GM21737 (cell line): ENCODE data around the gene OR5A2.
"Not testable (repeated sequence)": the region's sequence is repeated elsewhere in the genome, so short reads cannot be mapped to it uniquely, and the experiment has no call there.

Experiments used
- ATAC-seq: cut with Tn5 transposase; IDR thresholded peaks from one replicate; pipeline ENCODE4 v1.9.1; 2021; ENCODE audit warnings: mild to moderate bottlenecking, moderate library complexity; ENCODE audit not compliant: unreplicated experiment

OR5A2 gene, protein sequence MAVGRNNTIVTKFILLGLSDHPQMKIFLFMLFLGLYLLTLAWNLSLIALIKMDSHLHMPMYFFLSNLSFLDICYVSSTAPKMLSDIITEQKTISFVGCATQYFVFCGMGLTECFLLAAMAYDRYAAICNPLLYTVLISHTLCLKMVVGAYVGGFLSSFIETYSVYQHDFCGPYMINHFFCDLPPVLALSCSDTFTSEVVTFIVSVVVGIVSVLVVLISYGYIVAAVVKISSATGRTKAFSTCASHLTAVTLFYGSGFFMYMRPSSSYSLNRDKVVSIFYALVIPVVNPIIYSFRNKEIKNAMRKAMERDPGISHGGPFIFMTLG

DNA sequence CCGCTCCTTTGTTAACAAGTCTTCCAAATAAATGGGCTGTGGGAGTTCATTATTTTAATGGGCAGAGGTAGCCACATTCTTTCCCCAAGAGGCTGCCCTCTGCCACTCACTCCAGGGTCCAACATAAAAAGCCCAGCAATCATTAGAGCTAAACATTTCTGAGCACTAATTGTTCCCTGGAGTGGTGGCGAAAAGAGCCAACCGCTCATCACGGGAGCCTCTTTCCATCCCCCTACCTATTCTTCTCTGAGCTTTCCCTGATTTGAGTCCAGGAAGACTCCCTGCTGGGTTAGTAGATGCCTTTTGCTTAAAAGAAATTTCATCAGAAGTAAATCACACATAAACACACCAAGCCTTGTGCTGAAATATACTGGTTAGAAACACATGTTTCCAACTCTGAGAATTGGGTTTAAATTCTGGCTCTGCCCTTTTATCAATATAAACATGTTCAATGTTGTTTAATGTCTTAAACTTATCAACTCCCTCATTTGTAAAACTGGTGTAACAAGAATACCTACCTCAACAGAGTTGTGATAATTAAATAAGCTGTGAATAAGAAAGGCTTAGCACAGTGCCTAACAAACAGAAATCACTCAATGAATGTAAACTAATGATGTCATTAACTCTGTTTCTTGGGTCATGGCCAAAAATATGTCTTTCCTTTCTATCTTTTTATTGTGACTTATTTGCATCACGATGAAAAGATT lies at the start of gene OR5A2:
Gene OR5A2 (minus strand): TSS at position 53 of the 707 bp plus-strand sequence. CDS start 3,460 bp downstream, outside the sequence.
- ATAC-seq, result no peak

DNA sequence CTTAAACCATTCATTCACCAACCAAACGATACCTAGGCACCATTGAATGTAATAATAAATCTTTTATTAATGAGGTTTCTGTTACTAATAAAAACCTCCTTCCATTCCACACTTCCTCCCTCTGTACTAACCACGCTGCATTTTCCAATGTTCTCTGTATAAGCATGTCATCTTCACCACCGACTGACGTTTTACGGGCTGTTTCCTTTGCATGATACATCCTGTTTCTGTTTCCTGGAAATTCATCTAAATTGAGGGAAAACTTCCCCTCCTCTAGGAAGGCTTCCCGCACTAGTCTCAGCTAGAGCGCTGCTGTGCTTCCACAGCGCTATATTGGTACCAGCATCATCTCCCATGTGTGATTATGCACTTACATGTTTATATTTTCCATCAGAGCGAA lies 49.0 kb upstream of the OR5A2 start:
- ATAC-seq, result no peak

GRCh38 chr11:59473015-59473414 lies 46.8 kb upstream of the OR5A2 start, which contains the start of gene OR4D10:
TSS of gene OR4D10 (plus strand) at chr11:59473315. CDS start at chr11:59477430, 4,115 bp downstream.
- no peak for ATAC-seq

DNA sequence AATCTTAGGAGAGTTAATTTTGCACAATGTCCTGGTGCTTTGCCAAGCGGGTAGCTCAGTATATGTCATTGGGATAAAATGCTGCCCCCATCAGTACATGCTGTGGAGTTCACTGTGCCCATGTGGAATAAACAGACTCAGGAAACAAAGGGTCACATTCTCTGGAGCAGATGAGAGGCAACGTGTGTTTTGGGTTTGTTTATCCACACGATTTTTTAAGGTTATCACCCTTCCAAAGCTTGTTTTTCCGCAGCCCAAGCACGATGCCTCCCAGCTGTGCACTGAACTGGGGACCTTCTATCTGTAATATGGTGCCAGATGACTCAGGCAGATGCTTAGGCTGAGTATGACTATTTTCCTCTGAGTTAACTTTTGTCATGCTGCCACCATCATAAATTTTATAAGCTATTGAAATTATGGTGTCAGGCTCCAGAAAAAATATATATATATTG lies 37.0 kb upstream of the OR5A2 start:
- no peak for ATAC-seq

- no peak for ATAC-seq
These were observed 33.7 kb upstream of the OR5A2 start for GRCh38 chr11:59459916-59460315.

DNA sequence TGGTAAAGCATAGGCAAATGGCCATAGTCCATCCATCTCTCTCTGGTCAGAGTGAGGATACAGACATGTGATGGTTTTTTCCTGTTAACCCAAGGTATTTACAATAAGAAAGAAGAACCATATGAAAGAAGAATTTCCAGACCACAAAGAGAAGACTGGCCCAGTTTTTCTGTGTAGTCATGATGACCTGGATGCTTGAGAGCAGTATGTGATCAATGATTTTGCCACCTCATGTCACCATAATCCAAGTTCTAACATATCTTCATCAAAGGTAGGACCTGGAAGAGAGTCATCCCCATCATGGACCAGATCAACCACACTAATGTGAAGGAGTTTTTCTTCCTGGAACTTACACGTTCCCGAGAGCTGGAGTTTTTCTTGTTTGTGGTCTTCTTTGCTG lies 30.4 kb upstream of the OR5A2 start, which contains the start of gene OR4D6:
Gene OR4D6 (plus strand): TSS at position 301 of the 400 bp plus-strand sequence. CDS start 0 bp downstream, at position 301.
- no peak for ATAC-seq

GRCh38 chr11:59448484-59448883 lies 22.3 kb upstream of the OR5A2 start:
- no peak for ATAC-seq

DNA sequence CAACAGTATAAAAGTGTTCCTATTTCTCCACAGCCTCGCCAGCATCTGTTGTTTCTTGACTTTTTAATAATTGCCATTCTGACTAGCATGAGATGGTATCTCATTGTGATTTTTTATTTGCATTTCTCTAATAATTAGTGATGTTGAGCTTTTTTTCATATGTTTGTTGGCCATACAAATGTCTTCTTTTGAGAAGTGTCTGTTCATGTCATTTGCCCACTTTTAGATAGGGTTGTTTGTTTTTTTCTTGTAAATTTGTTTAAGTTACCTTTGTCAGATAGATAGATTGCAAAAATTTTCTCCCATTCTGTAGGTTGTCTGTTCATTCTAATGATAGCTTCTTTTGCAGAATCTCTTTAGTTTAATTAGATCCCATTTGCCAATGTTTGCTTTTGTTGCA lies 19.4 kb upstream of the OR5A2 start:
- not testable (repeated sequence) for ATAC-seq

- ATAC-seq, result no peak
These were observed 11.6 kb upstream of the OR5A2 start for GRCh38 chr11:59437770-59438169.

DNA sequence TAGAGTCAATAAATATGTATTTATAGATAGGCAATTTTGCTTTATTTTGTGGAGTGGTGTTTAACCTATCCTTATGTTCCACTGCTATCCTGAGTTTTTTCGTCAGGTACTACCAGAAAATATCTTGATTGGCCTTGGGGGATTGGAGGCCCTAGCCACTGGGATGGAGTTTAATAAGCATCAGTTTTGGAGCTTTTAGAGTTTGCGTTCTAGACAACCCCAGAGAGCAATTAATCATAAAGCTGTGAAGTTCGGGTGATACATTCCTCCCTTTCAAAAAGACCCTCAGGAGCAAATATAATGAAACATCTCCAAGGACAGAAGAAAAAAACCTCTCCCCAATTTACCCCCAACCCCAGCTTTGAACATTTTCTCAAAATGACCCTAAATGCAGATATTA lies 10.0 kb upstream of the OR5A2 start, which contains the start of gene OR5A1:
Gene OR5A1 (plus strand): TSS at position 301 of the 400 bp plus-strand sequence. CDS start 6,700 bp downstream, outside the sequence.
- no peak for ATAC-seq

GRCh38 chr11:59429924-59430516 lies 3.8 kb upstream of the OR5A2 start:
- ATAC-seq, result no peak

- ATAC-seq, result no peak
These were observed 812 bp upstream of the OR5A2 start for GRCh38 chr11:59427068-59427382.

DNA sequence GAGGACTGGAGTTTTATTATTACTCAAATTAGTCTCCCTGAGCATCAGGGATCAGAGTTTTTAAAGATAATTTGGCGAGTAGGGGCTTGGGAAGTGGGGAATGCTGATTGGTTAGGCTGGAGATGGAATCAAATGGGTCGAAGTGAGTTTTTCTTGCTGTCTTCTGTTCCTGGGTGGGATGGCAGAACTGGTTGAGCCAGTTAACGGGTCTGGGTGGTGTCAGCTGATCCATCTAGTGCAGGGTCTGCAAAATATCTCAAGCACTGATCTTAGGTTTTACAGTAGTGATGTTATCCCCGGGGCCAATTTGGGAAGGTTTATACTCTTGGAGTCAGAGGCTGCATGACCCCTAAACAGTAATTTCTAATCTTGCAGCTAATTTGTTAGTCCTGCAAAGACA lies 1.1 kb downstream of the OR5A2 start:
- no peak for ATAC-seq

DNA sequence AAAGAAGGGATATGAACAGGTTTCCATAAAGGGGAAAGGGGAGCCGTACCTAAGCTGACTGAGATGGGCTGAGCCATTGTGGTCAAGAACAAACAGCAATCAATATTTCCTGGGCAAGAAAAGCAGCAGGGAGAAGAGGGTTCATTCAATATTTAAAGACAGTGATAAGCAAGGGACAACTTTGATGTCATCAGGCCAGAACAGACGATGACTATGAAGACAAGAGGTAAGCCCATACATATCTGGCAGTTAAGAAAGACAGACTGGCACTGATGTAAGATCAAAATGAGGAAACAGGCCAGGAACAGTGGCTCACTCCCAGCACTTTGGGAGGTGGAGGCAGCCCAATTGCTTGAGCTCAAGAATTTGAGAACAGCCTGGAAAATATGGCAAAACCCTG lies 2.4 kb downstream of the OR5A2 start:
- ATAC-seq, result no peak

GRCh38 chr11:59418156-59418555 lies 8.1 kb downstream of the OR5A2 start:
- no peak for ATAC-seq

DNA sequence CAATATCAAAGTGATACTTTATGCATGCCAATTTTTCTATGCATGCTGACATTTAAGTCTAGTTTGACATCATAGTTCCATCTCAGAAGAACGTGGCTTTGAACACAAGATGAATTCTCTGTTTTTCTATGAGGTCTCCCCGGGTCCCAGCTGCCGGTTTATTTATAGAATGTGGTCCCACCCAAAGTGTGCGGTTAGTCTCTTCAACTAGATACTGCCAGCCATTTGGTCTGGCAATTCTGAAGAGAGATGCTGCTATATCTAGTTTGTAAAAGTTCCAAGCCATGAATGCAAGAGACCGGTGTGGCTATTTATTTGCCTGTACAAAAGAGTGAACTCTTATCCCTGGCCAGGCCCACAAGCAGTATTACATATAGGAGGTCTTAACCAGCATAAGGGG lies 9.2 kb downstream of the OR5A2 start:
- no peak for ATAC-seq

GRCh38 chr11:59416613-59417012 lies 9.6 kb downstream of the OR5A2 start:
- no peak for ATAC-seq

DNA sequence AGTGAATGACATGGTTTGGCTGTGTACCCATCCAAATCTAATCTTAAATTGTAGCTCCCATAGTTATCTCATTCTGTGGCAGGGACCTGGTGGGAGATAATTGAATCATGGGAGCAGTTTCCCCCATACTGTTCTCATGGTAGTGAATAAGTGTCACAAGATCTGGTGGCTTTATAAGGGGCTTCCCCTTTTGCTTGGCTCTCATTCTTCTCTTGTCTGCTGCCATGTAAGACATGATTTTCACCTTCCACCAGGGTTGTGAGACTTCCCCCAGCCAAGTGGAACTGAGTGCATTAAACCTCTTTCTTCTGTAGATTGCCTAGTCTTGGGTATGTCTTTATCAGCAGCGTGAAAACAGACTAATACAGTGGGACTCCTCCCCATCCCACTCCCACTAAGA lies 11.1 kb downstream of the OR5A2 start:
- no peak for ATAC-seq

- no peak for ATAC-seq
These were observed 12.6 kb downstream of the OR5A2 start for GRCh38 chr11:59413646-59414045.

DNA sequence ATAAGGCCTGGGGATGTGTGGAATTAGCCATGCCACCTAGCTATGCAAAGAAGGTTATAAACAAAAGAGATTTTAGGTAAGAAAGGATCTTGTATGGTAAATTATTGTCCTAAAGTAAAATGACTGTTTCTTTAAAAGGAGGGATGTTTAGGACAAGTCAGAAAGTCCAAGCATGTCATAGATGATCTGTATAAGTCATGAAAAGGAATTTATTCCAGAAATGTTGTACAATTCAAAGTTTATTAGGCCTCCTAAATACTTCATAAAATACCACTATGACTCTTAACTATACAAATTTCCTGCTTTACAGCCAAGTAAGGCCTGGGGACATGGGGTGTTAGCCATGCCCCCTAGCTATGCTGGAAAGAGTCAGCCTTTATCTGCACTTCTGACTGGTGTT lies 22.7 kb downstream of the OR5A2 start:
- ATAC-seq, result no peak

- ATAC-seq, result no peak
These were observed 25.0 kb downstream of the OR5A2 start for GRCh38 chr11:59401262-59401552.
